AML-193 (cell line): ENCODE results near the gene GPATCH4.
A peak's percentile ranks its signal among the peaks of the same experiment; 100 is the strongest.
"Not testable (repeated sequence)": the region's sequence is repeated elsewhere in the genome, so short reads cannot be mapped to it uniquely, and the experiment has no call there.

Source experiments
- DNase-seq, 2 experiments: peaks; one replicate each; lab custom pipeline; 2025; lab: John Stamatoyannopoulos, UW

Gene GPATCH4

DNA sequence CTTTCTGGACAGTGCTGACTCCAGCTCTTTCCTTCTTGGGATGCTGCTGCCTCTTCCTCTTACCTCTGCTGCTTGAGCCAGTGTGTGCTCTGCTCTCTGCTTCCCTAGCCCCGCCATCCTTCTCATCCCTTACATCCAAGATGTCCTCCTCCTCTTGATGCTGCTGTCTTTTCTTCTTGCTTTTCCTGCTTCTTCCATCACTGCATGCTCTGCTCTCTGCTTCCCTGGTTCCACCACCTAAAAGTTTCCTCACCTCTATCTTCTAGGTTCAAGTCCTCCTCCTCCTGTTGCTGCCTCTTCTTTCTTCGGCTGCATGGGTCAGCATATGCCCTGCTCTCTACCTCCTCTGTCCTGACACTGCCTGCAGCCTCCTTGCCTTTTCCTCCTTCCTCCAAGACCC is 6.3 kb downstream of the GPATCH4 start:
- DNase-seq: no peak

DNA sequence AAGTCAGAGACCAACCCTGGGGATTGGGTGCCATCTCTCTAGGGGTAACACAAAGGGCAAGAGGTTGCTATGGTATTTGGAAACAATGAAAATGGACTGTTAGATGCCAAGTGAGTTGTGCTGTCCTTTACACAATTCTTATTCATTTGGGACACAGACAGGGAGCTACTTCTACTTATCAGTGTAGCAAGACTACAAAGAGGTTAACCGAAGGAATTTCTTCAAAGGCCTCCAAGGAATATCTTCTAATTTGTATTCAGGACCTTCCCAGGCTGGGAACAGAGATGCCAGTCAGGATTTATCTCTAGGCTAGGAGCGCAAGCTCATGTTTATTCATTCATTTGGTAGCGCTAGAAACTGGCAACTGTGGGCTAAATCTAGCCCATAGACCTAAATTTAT is 7.1 kb downstream of the GPATCH4 start:
- DNase-seq: no peak

DNA sequence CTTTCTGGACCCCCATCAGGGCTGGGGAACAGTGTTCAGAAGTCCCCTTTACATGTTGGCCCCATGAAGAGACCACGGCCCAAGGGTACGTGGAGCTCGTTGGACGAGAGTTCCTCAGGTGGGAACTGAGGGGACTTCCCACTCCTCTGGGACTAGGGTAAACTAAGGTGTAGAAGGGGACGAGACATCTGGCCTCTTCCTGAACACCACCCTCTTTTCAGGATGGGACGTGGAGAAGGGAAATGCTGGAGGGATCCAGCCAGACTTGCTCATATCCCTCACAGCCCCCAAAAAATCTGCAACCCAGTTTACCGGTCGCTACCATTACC is 7.7 kb downstream of the GPATCH4 start:
- no peak for DNase-seq

DNA sequence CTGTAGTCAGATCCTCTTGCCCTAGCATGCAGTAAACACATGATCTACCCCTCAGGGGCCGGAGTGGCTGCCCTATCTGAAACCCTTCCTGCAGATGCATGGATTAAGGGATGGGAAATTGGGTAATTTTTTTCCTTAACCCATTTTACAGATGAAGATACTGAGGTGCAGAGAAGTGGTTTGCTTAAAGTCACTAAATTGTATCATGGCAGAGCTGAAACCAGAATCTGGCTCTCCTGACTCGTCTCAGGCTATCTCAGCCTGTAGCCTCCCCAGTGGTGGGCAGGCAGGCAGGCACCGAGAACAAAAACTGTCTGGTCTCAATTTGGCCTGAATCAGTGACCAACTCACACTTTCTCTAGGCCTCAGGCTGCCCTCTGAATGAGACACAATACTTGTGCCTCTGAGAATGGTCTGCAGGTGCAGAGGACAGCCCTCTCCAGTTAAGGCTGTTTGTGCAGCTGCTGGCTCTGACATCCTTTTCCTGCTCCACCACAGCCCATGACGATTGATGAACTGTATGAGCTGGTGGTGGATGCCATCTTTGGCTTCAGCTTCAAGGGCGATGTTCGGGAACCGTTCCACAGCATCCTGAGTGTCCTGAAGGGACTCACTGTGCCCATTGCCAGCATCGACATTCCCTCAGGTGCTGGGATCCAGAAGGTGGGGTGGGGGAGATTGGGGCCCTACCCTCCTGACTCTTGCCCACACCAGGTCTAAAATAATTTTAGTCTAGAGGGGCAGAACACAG is 8.2 kb downstream of the GPATCH4 start:
- DNase-seq: no peak

DNA sequence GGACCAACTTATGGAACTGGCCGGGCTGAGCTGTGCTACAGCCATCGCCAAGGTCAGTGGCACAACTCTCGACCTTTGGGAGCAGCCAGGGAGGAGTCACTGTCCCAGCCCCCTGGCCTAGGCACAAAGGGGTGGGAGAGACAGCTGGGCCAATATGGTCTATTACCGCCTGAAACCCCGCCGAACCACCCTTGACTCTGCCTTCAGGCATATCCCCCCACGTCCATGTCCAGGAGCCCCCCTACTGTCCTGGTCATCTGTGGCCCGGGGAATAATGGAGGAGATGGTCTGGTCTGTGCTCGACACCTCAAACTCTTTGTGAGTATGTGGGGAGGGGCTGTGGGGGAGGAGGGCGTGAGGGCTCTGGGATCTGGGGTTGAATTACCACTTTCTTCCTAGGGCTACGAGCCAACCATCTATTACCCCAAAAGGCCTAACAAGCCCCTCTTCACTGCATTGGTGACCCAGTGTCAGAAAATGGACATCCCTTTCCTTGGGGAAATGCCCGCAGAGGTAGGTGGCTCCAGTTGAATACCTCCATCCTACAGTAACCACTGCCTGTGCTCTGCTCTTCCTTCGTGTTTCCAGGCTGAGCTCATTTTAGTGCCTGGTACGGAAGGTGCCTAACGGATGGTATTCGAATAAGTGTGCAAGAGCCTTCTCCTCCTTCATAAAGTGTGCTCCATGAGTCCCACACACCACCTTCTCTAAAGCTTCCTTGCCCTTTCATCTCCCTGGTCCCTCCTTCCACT is 8.9 kb downstream of the GPATCH4 start:
- DNase-seq: no peak

DNA sequence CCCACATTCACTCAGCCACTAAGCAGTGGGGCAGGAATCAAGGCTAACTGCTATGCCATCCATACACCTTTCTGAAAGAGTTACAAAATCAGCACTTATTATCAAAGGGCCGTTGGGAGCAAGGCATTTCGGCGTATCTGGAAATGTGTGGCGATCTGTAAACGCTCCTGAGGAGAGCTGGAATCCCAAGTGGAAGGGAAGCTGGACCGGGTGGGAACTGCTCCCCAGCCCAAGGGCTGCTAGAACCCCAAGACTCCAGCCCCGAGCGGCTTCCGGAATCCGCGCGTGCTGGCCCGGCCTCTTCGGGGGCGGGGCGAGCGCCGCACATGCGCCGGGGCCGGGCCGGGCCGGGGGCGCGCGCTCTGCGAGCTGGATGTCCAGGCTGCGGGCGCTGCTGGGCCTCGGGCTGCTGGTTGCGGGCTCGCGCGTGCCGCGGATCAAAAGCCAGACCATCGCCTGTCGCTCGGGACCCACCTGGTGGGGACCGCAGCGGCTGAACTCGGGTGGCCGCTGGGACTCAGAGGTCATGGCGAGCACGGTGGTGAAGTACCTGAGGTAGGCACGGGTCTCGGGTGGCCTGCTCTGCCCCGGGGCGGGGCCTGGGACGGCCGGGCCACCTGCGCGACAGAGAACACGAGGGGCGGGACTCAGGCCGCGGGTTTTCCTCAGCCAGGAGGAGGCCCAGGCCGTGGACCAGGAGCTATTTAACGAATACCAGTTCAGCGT is 9.7 kb downstream of the GPATCH4 start, which contains the start of gene NAXE:
Gene NAXE, plus strand, starts transcription at position 345 of the 726 bp plus-strand sequence. Its CDS starts 29 bp downstream, at position 374.
- peak; percentile 35 to 46 for DNase-seq

DNA sequence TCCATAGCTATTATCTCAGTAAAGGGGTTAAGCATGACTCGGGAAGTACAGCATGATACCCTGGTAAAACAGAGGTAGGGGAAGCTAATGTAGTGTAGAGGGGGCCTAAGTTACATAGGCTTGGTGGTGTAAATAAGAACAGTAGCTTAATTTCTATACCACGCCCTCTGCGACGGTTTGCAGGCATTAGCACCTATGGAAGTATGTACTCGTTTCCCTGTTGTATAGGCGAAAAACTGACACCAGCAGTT is 10.2 kb downstream of the GPATCH4 start:
- DNase-seq: no peak

DNA sequence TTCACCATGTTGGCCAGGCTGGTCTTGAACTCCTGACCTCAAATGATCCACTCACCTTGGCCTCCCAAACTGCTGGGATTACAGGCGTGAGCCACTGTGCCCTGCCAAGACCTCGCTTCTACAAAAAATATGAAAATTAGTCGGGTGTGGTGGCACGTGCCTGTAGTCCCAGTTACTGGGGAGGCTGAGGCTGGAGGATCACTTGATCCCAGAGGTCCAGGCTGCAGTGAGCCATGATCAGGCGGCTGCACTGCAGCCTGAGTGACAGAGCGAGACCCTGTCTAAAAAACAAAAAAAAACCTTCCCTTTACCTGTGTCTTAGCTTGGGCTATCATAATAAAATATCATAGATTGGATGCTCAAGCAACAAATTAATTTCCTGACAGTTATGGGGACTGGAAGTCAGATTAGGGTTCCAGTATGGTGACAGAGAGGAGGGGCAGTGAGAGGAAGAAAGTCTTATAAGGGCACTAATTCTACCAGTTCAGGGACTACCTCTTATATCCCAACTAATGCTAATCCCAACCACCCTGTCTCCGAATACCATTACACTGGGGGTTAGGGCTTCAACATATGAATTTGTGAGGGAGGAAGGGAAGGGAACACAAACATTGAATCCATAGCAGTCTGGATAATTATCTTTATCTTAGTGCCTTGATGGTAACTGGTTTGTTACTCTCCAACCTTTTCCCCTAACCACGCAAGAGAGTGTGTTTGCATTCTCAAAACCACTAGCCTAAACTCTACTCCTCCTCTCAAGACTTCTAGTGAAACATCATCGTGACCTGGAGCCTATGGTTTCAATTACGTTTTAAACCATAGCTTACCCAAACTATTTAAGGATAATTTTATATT is 10.7 kb downstream of the GPATCH4 start:
- DNase-seq: no peak

DNA sequence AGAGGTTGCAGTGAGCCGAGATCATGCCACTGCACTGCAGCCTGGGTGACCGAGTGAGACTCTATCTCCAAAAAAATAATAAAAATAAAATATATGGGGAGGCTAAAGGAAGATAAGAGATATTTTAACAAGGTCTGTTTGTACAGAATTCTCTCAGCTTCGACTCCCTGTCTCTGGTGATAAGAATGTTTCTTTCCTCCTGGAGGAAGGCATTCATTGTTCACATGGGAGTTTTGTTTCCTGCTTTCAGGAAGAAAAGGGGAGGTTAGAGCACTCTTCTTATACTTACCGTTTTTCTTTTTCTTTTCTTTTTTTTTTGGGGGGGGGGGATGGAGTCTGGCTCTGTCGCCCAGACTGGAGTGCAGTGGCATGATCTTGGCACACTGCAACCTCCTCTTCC is 11.7 kb downstream of the GPATCH4 start:
- DNase-seq: no peak

DNA sequence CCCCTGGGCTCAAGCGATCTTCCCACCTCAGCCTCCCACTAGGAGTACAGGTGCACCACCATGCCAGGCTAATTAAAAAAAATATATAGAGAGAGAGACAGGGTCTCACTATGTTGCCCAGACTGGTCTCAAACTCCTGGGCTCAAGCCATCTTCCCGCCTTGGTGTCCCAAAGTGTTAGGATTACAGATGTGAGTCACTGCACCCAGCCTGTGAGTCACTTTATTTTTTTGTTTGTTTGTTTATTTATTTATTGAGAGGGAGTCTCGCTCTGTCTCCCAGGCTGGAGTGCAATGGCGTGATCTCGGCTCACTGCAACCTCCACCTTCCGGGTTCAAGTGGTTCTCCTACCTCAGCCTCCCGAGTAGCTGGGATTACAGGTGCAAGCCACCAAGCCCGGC is 13.4 kb downstream of the GPATCH4 start:
- not testable (repeated sequence) for DNase-seq

DNA sequence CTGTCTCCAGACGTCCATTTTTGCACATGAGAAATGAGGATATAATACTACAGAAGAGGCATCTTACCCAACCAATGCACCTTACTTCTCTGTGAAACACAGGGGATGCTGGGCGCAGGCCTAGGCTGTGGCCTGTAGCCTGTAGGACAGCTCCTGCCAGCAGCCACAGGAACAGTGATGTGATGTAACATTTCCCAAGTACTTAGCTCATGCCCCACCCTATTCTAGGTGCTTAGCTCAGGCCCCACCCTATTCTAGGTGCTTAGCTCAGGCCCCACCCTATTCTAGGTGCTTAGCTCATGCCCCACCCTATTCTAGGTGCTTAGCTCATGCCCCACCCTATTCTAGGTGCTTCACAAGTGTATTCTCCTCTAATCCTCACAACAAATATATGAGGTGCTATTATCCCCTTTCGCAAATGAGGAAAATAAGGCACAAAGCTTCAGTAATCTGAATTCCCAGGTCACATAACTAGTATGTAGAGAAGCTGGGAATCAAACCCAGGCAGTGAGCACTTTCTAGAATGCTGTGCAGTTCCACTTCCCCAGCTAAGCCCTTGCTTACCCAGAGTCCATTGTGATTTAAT is 14.3 kb downstream of the GPATCH4 start:
- no peak for DNase-seq

DNA sequence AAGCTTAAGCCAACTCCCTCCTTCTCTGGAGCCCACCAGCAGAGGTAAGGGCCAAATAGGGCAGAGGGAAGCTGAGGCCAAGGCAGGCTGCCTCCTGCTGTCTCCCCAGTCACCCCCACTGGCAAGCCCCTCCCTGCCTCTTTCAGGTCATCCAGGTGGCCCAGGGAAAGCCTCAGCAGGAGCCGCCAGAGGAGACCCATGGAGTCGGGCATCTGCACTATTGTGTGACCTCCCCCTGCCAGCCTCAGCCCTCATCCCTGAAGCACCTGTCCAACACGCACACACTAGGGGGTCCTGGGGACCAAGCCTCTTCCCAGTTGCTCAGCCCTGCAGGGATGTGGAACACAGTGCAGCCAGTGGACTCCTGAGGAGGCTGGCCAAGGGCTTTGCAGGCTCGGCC is 15.0 kb downstream of the GPATCH4 start:
- no peak for DNase-seq

DNA sequence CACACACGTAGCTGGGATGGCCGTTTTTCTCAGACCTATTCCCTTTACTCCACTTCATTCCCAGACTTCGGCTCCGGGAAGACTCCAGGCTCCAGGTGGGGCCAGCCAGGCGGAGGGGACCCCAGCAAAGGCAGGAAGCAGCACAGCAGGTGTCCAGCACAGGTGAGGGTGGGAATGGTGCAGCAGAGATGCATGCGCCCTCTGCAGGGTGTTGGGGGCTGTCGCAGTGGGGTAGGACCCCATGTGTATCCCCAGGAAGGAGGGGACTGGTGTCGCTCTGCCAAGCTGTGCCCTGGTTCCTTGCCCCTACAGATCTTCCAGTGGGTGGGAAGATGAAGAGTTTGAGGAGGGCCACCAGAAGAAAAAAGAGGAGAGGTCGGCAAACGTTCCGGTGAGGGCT is 16.5 kb downstream of the GPATCH4 start:
- DNase-seq: no peak

DNA sequence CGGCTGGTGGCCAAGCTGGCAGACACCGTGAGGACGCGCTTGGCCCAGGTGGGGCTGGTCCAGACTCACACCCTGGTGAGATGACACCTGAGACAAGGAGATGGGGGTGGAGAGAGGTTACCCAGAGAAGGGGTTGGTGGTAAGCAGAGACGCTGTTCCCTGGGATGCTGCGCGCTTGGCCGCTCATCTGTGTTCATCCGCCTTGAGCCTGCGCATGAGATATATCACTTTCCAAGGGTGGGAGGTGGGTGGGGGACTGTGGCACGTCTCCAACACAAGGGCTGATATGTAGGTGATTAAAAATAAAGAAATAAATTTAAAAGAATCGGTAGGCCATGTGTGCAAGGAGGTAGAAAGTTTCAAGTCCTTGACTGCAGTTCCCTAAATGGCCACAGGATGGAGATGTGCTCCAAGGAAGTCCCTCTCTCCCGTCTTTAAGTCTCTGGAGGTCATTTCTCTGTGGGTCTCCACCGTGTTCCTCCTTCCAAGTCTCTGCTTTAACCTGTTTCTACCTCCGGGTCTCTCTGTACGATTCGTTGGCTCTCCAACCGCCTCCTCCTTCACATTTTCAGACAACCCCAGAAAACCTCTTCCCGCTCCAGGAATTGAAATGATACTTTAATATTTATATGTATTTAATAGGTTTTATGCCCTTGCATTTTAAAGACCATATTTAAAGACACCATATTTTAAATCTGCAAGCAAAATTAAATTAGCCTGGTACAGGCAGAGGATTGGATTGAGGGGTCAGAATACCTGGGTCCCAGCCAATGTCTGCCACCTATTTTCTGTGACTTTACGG is 17.3 kb downstream of the GPATCH4 start:
- DNase-seq: peak; percentile 79 to 84

DNA sequence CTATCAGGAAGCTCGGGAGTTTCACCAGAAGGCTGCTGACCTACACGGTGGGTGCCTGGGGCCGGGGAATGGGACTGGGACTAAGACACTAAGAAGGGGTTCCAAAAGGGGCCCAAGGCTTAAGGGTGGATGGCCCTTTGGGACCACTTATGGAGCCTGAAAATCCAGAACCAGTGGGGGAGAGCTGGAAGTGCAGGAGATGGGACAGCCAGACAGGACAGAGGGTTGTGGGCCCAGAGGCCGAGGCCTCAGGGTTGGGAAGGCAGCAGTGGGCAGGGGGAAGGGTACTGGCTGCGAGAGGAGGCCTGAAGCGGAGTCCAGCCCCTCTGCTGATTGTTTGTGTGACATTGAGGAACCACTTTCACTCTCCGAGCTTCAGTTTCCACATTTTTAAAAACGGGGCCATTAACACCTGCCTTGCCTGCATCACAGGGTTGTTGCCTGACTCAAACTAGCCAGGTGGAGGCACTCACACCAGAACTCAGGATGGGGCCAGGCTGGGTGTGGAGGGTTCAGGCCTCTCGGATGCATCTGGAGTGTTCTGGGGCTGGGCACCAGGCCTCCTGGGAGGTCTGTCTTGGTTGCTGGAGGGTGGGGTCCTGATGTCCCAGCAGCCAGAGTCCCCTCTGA is 18.8 kb downstream of the GPATCH4 start:
- DNase-seq: no peak

DNA sequence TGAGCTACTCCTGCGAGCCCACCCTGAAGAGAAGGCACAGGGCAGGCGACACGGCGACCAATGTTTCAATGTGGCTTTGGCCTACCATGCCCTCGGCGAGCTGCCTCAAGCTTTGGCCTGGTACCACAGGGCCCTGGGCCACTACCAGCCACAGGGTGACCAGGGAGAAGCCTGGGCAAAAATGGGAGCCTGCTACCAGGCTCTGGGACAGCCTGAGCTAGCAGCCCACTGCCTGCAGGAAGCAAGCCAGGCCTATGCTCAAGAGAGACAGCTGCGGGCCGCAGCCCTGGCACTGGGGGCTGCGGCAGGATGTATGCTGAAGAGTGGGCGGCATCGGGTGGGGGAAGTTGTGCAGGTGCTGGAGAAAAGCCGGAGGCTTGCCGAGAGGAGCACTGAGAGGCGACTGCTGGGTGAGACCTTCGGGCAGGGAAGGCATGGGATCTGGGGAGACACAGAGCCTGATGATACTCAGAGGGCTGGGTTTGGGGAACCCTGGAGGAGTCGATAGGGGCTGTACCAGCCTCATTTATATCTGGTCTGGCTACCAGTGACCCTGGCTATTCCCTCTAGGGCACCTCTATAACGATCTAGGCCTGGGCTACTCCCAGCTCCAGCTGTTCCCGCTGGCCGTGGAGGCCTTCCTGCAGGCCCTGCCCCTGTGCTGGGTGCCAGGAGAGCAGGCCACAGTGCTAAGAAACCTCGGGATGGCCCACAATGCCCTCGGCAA is 19.5 kb downstream of the GPATCH4 start:
- DNase-seq: no peak

DNA sequence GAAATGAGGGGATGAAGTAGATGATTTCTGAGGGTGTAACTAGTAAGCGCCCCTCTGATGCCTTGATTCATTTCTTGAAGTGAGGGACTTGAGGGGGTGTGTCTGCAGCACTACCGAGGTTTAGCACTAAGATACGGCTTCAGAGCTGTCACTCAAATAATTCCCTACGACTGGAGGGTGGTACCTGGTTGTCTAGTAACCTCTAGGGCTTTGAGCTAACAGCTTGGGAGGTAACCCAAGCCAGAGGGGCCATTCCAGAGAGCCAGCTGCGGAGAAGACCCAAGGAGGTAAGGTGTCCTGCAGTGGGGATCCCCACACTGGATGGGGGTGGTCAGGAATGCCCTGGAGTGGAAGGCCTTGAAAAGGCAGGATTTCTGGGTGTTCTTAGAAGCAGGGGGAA is 21.8 kb downstream of the GPATCH4 start, which contains the start of gene TTC24:
Gene TTC24, plus strand, starts transcription at position 252 of the 400 bp plus-strand sequence. CDS start 1,642 bp downstream, outside the sequence.
- no peak for DNase-seq

DNA sequence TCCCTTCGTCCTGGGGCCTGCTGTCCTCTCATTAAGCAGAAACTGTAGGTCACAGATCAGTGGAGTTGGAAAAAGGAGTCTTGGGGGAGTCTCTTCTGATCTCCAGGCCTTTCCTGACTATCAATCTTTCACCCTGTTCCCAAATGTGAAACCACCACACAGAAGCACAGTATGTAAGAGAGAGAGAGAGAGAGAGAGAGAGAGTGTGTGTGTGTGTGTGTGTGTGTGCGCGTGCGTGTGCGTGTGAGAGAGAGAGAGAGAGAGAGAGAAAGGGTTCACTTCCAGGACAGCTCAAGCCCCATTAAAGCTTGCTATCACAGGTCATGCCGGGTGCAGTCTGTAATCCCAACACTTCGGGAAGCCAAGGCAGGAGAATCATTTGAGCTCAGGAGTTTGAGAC is 23.2 kb downstream of the GPATCH4 start:
- DNase-seq: no peak

DNA sequence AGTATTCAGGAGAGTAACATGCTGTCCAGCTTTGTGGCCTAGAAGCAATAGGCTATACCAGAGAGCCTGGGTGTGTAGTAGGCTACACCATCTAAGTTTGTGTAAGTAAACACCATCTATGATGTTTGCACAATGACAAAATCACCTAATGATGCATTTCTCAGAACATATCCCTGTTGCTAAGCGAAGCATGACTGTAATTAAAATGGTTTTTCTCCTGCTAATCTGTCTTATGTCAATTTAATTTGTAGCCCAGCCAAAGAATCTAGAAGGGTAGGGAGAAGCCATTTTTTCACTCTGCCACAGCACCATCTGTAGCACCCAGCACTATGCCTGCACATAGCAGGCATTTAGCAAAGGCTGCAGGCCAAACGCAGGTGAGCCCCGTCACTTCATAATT is 23.7 kb downstream of the GPATCH4 start:
- no peak for DNase-seq
